Astrocyte of the hippocampus (primary cell): ENCODE data around the gene ZNF729.
"Not testable (repeated sequence)": the region's sequence is repeated elsewhere in the genome, so short reads cannot be mapped to it uniquely, and the experiment has no call there.

ENCODE experiments used
- DNase-seq: peaks from one replicate; pipeline ENCODE4 v3.0.0; 2011; ENCODE audit warnings: low read depth, low spot score

Gene ZNF729

GRCh38 chr19:22286151-22286810, at the start of gene ZNF729:
TSS of gene ZNF729 (plus strand) at chr19:22286441. CDS start at chr19:22286526, 85 bp downstream.
- no peak for DNase-seq

DNA sequence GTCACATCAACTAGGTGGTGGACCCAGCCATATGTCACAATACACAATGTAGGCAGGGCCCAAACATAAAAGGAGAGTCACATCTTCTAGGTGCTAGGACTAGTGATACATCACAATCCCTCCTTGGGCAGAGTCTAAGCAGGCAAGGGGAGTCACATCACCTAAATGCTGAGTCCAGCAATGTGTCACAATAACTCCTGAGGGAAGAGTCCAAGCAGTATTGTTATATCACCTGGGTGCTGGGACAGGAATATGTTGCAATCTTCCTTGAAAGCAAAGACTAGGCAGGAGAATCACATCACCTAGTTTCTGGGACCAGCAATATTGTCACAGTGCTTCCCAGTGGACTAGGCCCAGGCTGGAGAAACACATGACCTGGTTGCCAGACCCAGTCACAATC, 29.4 kb upstream of the ZNF729 start:
- DNase-seq: no peak

DNA sequence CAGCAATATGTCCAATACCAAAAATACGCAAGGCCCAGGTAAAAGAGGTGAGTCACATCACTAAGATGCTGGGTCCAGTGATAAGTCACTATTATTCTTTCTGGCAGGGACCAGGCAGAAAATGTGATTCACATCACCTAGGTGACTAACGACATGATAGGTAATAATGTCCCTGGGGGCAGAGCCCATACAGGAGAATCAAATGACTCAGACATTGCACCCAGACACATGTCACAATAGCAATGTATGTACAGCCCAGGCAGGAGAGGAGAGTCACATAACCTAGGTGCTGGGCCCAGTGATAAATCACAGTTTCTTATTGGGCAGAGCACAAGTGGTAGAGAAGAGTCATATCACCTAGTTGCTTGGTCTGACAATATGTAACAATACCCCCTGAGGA, 28.9 kb upstream of the ZNF729 start:
- DNase-seq: no peak

DNA sequence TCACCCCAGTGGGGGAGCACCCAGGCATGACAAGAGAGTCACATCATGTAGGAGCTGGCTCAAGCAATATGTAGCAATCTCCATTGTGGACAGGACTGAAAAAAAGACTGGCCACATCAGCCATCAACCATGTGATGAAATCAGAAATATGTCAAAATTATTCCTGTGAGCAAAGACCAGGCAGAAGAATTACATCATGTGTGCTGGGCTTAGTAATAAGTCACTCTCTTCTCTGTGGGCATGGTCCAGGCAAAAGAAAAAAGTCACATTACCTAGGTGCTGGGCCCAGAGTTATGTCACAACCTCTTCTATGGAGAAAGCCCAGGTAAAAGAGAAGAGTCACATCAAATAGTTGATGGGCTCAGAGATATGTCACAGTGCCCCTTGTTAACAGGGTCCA, 28.3 kb upstream of the ZNF729 start:
- no peak for DNase-seq

DNA sequence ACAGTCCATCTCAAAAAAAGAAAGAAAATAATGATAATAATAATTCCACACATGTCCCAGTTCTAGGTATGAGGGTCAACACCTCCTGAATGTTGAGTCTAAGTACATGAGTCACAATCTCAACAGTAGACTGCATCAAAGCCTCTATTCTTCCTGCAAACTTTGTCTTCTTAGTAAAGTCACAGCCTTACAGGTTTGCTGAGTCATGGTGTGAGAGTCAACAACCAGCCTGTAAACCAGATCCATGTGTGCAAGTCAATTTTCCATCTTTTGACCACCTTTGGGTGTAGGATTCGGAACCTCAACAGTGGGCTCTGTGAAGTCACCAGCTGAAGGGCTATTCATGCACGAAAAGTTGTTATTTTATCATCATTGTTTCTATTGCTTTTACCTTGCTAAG, 25.7 kb upstream of the ZNF729 start:
- no peak for DNase-seq

GRCh38 chr19:22261596-22261995, 24.6 kb upstream of the ZNF729 start:
- DNase-seq: no peak

- no peak for DNase-seq
Measured at GRCh38 chr19:22263121-22263520, 23.1 kb upstream of the ZNF729 start.

- not testable (repeated sequence) for DNase-seq
Measured at GRCh38 chr19:22321554-22321953, 35.3 kb downstream of the ZNF729 start.

- no peak for DNase-seq
Measured at GRCh38 chr19:22326219-22326618, 40.0 kb downstream of the ZNF729 start.

DNA sequence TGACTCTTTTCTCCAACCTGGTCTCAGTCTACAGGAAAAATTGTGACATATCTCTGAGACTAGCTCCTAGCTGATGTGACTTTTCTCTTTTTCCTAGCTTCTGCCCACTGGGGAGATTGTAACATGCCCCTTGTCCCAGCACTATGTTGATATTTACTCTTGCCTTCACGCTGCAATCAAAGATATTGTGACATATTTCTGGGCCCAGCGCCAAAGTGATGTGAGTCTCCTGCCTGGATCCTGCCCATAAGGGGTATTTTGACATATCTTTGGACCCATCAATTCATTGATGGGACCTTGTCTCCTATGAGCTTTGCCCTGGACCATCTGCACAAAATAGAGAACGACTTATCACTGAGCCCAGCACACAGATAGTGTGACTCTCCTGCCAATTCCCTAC, 41.1 kb downstream of the ZNF729 start:
- DNase-seq: no peak

DNA sequence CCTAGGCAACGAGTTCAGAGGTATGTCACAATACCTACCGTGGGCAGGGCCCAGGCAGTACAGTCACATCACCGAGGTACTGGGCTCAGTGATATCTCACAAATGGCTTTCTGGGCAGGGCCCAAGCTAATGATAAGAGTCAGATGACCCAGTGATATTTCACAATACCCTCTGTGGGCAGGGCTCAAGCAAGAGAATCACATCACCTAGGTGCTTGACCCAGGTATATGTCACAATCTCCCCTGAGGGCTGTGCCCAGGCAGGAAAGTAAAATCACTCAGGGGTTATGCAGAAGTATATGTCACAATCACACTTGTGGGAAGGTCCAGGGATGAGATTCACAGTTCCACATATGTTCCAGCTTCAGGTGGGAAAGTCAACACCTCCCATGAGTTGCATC, 45.3 kb downstream of the ZNF729 start:
- no peak for DNase-seq

DNA sequence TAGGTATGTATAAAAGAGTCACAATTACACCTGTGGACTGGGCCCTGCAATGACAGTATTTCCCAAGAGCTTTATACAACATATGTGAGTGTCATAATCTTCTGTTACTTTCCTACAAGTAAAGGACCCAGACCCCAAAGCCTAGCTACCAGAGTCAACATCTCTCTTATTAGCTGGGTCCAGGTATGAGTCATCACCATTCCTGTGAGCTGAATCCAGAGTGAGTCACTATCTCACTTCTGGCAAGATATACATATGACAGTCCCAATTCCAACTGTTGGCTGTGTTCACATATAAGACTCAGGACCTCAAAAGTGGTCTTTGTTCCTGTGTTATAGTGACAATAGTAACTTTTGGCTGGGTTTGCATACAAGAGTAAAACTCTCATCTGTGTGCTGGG, 46.7 kb downstream of the ZNF729 start:
- DNase-seq: no peak

DNA sequence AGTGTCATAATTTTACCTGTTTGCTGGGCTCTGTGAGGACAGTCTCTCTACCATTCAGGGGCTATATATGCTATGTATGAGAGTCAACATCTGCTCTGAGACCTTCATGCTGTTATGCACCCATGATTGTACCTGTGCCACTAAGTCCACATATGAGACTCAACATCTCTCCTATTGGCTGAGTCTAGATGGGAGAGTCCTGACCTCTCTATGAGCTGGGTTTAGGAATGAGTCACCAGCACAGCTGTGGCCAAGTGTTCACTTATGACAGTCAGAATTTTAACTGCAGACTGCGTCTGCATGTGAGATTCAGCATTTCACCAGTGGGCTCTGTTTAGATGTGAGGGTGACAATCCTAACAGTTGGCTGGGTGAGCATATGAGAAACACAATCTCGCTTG, 49.5 kb downstream of the ZNF729 start:
- DNase-seq: no peak

GRCh38 chr19:22354665-22355064, 68.4 kb downstream of the ZNF729 start:
- no peak for DNase-seq
